HG03457 (cell line): ENCODE results near the gene RELT.

Source experiments
- ATAC-seq: cut with Tn5 transposase; IDR thresholded peaks from one replicate; pipeline ENCODE4 v1.9.1; 2021; ENCODE audit warnings: moderate number of reproducible peaks; ENCODE audit not compliant: unreplicated experiment

Gene RELT

GRCh38 chr11:73390601-73391565 is 14.7 kb downstream of the RELT start:
- no peak for ATAC-seq

- no peak for ATAC-seq
These were observed 15.5 kb downstream of the RELT start for GRCh38 chr11:73391665-73392064.

GRCh38 chr11:73392108-73393010 is 16.2 kb downstream of the RELT start:
- no peak for ATAC-seq

GRCh38 chr11:73393011-73393380 is 16.8 kb downstream of the RELT start:
- no peak for ATAC-seq

GRCh38 chr11:73393479-73394415 is 17.5 kb downstream of the RELT start:
- ATAC-seq = no peak

GRCh38 chr11:73394416-73395296 is 18.5 kb downstream of the RELT start:
- no peak for ATAC-seq

GRCh38 chr11:73395297-73396208 is 19.4 kb downstream of the RELT start:
- ATAC-seq = no peak

GRCh38 chr11:73396251-73396930 is 20.2 kb downstream of the RELT start:
- ATAC-seq = no peak

- no peak for ATAC-seq
These were observed 20.8 kb downstream of the RELT start for GRCh38 chr11:73396985-73397384.

- ATAC-seq = no peak
These were observed 21.4 kb downstream of the RELT start for GRCh38 chr11:73397468-73398131.

- no peak for ATAC-seq
These were observed 21.9 kb downstream of the RELT start for GRCh38 chr11:73398132-73398526.

- no peak for ATAC-seq
These were observed 22.5 kb downstream of the RELT start for GRCh38 chr11:73398721-73399120.

GRCh38 chr11:73399159-73399590 is 23.0 kb downstream of the RELT start:
- no peak for ATAC-seq

- ATAC-seq = no peak
These were observed 23.4 kb downstream of the RELT start for GRCh38 chr11:73399636-73400035.

GRCh38 chr11:73400293-73400692 is 24.1 kb downstream of the RELT start:
- ATAC-seq = no peak

GRCh38 chr11:73401217-73401923 is 25.2 kb downstream of the RELT start:
- no peak for ATAC-seq
